Loucy (cell line): ENCODE measurements around the gene HADH.

ENCODE experiments used
- CTCF ChIP-seq: fragments of 200-600 bp; sonication (generic); conservative IDR thresholded peaks from 2 replicates; pipeline ENCODE4 v1.5.1; 2014; ENCODE audit warnings: mild to moderate bottlenecking, antibody characterized with exemption, low read length
- EZH2phosphoT487 ChIP-seq: fragments of 200-600 bp; IDR thresholded peaks from 2 replicates; pipeline ENCODE4 v1.6.1; 2018; ENCODE audit warnings: antibody characterized with exemption, mild to moderate bottlenecking, moderate library complexity, borderline replicate concordance

GRCh38 chr4:108048157-108048556 lies 58.5 kb downstream of the HADH start:
- no peak for TF ChIP-seq CTCF
- no peak for TF ChIP-seq EZH2phosphoT487
